SIG-M5 (cell line): ENCODE data around the gene EPS8L2.

Experiments used
- DNase-seq: peaks from one replicate; lab custom pipeline; 2025; lab: John Stamatoyannopoulos, UW

EPS8L2 gene

GRCh38 chr11:704781-705645 lies 1.0 kb upstream of the EPS8L2 start:
- DNase-seq = no peak

GRCh38 chr11:706439-706956 lies 467 bp downstream of the EPS8L2 start:
- DNase-seq = no peak

- no peak for DNase-seq
These were observed 1.2 kb downstream of the EPS8L2 start for GRCh38 chr11:706957-707816.

- no peak for DNase-seq
These were observed 1.9 kb downstream of the EPS8L2 start for GRCh38 chr11:707817-708420.

GRCh38 chr11:708511-708910 lies 2.5 kb downstream of the EPS8L2 start:
- DNase-seq = no peak

- no peak for DNase-seq
These were observed 3.3 kb downstream of the EPS8L2 start for GRCh38 chr11:709109-709997.

GRCh38 chr11:714436-714835 lies 8.4 kb downstream of the EPS8L2 start:
- no peak for DNase-seq

GRCh38 chr11:719214-720016 lies 13.4 kb downstream of the EPS8L2 start:
- DNase-seq = no peak

- no peak for DNase-seq
These were observed 14.1 kb downstream of the EPS8L2 start for GRCh38 chr11:720017-720641.

- no peak for DNase-seq
These were observed 14.7 kb downstream of the EPS8L2 start for GRCh38 chr11:720642-721246.

GRCh38 chr11:721247-721740 lies 15.3 kb downstream of the EPS8L2 start:
- no peak for DNase-seq

- no peak for DNase-seq
These were observed 15.8 kb downstream of the EPS8L2 start for GRCh38 chr11:721741-722345.

GRCh38 chr11:722346-722811 lies 16.3 kb downstream of the EPS8L2 start:
- DNase-seq = no peak

- no peak for DNase-seq
These were observed 17.3 kb downstream of the EPS8L2 start for GRCh38 chr11:723120-723883.

- DNase-seq = no peak
These were observed 18.2 kb downstream of the EPS8L2 start for GRCh38 chr11:724049-724777.

- no peak for DNase-seq
These were observed 18.9 kb downstream of the EPS8L2 start for GRCh38 chr11:724778-725386.

- DNase-seq = no peak
These were observed 19.7 kb downstream of the EPS8L2 start for GRCh38 chr11:725624-726202.
